ENCODE data around the gene WDR75. TPM values are rescaled to one million over a fixed set of nuclear protein-coding genes. Genes with fewer than 3 reads are reported as not detected.

Gene WDR75
- polyA plus RNA-seq, 3 donors: 3.9 to 20.7 (median 5.8) TPM

GRCh38 chr2:189408294-189408693 lies 33.0 kb upstream of the WDR75 start:
- Histone ChIP-seq H3K79me2 (ENCODE audit: insufficient read depth, low read length) (no peaks in the 10 kb centered on the region), H3K4me2 (replicated peaks; ENCODE audit: extremely low read depth, low read length, poor library complexity, severe bottlenecking) (no peak overlapping the region), H3K4me1 (ENCODE audit: control insufficient read depth in 1 of 2, insufficient read depth in 2 of 2, low read length in 2 of 2) (no peaks in the 10 kb centered on the region), H3K36me3 (replicated peaks in 1 of 2; ENCODE audit: control insufficient read depth in 1 of 2, insufficient read depth in 2 of 2, low read length in 2 of 2) (no peaks in the 10 kb centered on the region), H3K27ac (ENCODE audit: low read depth in 1 of 2, low read length in 2 of 2) (no peak overlapping the region), H2AFZ (ENCODE audit: insufficient read depth, low read depth, low read length, poor library complexity, severe bottlenecking) (no peak overlapping the region), H3K4me3 (replicated peaks in 1 of 3; ENCODE audit: low read depth in 2 of 3, low read length in 3 of 3) (no peak overlapping the region), H3K27me3 (ENCODE audit: control insufficient read depth in 2 of 2, insufficient read depth in 2 of 2, low read length in 2 of 2) (no peaks in the 10 kb centered on the region), H3K9ac (ENCODE audit: insufficient read depth, low read length, poor library complexity, severe bottlenecking) (no peak overlapping the region), H4K20me1 (ENCODE audit: insufficient read depth, low read length) (no peaks in the 10 kb centered on the region), H3K9me3 (replicated peaks in 1 of 2; ENCODE audit: control insufficient read depth in 1 of 2, insufficient read depth in 1 of 2, low read length in 2 of 2) (no peaks in the 10 kb centered on the region)
- no peak overlapping the region for H3K4me3 Mint-ChIP-seq
- H3K27me3 Mint-ChIP-seq (ENCODE audit: low read depth in 3 of 3): peaks cover 0 to 1% (median 0%) of the 10 kb centered on the region in 3 donors
- H3K9me3 Mint-ChIP-seq: no peaks in the 10 kb centered on the region
- H3K36me3 Mint-ChIP-seq: no peaks in the 10 kb centered on the region
- intact Hi-C loops (cut with micrococcal nuclease): no loop called here
- no CpG with 5 or more reads among the region's 1 CpG for WGBS (ENCODE audit: insufficient coverage)
- no peak for TF ChIP-seq CTCF (IDR thresholded peaks at IDR 0.05)
- H3K4me1 Mint-ChIP-seq: peaks cover 4% of the 10 kb centered on the region
- DNase-seq: no peak
- H3K27ac Mint-ChIP-seq: no peak overlapping the region

GRCh38 chr2:189409131-189409530 lies 32.1 kb upstream of the WDR75 start:
- TF ChIP-seq CTCF (IDR thresholded peaks at IDR 0.05): no peak
- Mint-ChIP-seq H3K27ac (no peak overlapping the region), H3K27me3 (ENCODE audit: low read depth in 3 of 3) (peaks cover 0 to 1% (median 0%) of the 10 kb centered on the region in 3 donors), H3K4me3 (no peak overlapping the region), H3K9me3 (no peaks in the 10 kb centered on the region), H3K36me3 (no peaks in the 10 kb centered on the region), H3K4me1 (peaks cover 4% of the 10 kb centered on the region)
- no peak for DNase-seq
- H3K4me1 ChIP-seq (ENCODE audit: control insufficient read depth in 1 of 2, insufficient read depth in 2 of 2, low read length in 2 of 2): no peaks in the 10 kb centered on the region
- no peak overlapping the region for H3K9ac ChIP-seq (ENCODE audit: insufficient read depth, low read length, poor library complexity, severe bottlenecking)
- no peak overlapping the region for H2AFZ ChIP-seq (ENCODE audit: insufficient read depth, low read depth, low read length, poor library complexity, severe bottlenecking)
- no peaks in the 10 kb centered on the region for H3K36me3 ChIP-seq (replicated peaks in 1 of 2; ENCODE audit: control insufficient read depth in 1 of 2, insufficient read depth in 2 of 2, low read length in 2 of 2)
- no peak overlapping the region for H3K4me2 ChIP-seq (replicated peaks; ENCODE audit: extremely low read depth, low read length, poor library complexity, severe bottlenecking)
- H3K79me2 ChIP-seq (ENCODE audit: insufficient read depth, low read length): no peaks in the 10 kb centered on the region
- H3K4me3 ChIP-seq (replicated peaks in 1 of 3; ENCODE audit: low read depth in 2 of 3, low read length in 3 of 3): no peak overlapping the region
- H3K27me3 ChIP-seq (ENCODE audit: control insufficient read depth in 2 of 2, insufficient read depth in 2 of 2, low read length in 2 of 2): no peaks in the 10 kb centered on the region
- H3K27ac ChIP-seq (ENCODE audit: low read depth in 1 of 2, low read length in 2 of 2): no peak overlapping the region
- 86% methylated on average over 1 of the region's 3 CpGs for WGBS (ENCODE audit: insufficient coverage)
- no peaks in the 10 kb centered on the region for H4K20me1 ChIP-seq (ENCODE audit: insufficient read depth, low read length)
- H3K9me3 ChIP-seq (replicated peaks in 1 of 2; ENCODE audit: control insufficient read depth in 1 of 2, insufficient read depth in 1 of 2, low read length in 2 of 2): no peaks in the 10 kb centered on the region
- intact Hi-C loops (cut with micrococcal nuclease): no loop called here

Measured in CD14-positive monocyte (primary cell).